Osteocyte (in vitro differentiated cells): ENCODE measurements around the gene ANKRD53. TPM values are rescaled to one million over a fixed set of nuclear protein-coding genes. Genes with fewer than 3 reads are reported as not detected.

Experiments
- DNase-seq: peaks from one replicate; pipeline ENCODE4 v3.0.0; 2021; ENCODE audit warnings: mixed read lengths; ENCODE audit not compliant: unreplicated experiment; ENCODE audit errors: extremely low spot score
- H3K27ac Mint-ChIP-seq: one replicate; pipeline ENCODE4 v1.8.0; 2021; ENCODE audit warnings: mild to moderate bottlenecking, mixed read lengths; ENCODE audit not compliant: unreplicated experiment
- H3K27me3 Mint-ChIP-seq: one replicate; pipeline ENCODE4 v1.8.0; 2021; ENCODE audit warnings: mixed read lengths; ENCODE audit not compliant: unreplicated experiment
- H3K36me3 Mint-ChIP-seq: one replicate; pipeline ENCODE4 v1.8.0; 2021; ENCODE audit warnings: mixed read lengths; ENCODE audit not compliant: unreplicated experiment
- H3K4me1 Mint-ChIP-seq: one replicate; pipeline ENCODE4 v1.8.0; 2021; ENCODE audit warnings: mixed read lengths; ENCODE audit not compliant: unreplicated experiment
- H3K4me3 Mint-ChIP-seq: one replicate; pipeline ENCODE4 v1.8.0; 2021; ENCODE audit warnings: mild to moderate bottlenecking, moderate library complexity, mixed read lengths; ENCODE audit not compliant: unreplicated experiment
- H3K9me3 Mint-ChIP-seq: one replicate; pipeline ENCODE4 v1.8.0; 2021; ENCODE audit warnings: mixed read lengths; ENCODE audit not compliant: unreplicated experiment
- CTCF ChIP-seq: fragments of 200-600 bp; sonication (generic); IDR thresholded peaks from 2 replicates; pipeline ENCODE4 v1.5.0; 2021; ENCODE audit warnings: antibody characterized with exemption, mild to moderate bottlenecking, moderate library complexity
- total RNA-seq: library from RNA; stranded (reverse); gene quantifications from 2 replicates; pipeline ENCODE4 v1.2.1, GENCODE V29; 2021

The ANKRD53 gene
- total RNA-seq, 1 donor from 2014 or later, result 2.7 TPM

DNA sequence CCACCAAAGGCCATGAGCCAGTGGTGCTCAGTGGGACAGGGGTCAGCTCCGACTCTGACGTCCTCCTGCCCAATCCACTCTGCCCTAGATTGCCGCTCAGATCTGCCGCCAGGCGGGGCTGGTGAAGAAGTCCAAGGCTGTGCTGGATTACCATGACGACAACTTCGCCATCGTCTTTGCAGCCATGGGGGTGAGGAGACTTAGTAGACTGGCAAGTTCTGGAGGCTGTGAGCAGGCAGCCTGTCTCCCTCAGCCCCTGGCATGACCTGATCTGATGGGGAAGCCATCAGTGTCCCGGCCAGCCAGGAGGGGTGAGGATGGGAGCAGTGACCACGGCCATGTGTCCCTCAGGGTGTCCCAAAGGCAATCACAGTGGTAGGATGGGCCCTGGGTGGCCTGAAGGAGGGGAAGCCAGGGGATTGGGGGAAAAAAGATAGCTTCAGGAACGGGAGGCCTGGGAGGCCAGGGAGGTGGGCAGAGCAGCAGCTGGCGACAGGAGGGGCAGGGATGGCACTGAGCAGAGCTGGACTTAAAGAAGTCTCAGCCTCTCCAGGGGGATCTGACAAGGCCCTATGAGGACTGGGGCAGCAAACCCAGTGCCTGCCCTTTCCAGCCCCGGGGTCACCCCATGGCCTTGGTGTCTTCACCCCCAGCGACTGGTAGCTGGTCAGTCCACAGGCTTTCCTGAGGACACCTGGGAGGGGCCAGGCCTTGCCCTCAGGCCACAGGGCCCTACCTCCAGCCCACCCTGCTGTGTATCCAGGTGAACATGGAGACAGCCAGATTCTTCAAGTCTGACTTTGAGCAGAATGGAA, 17.4 kb upstream of the ANKRD53 start:
- no peak overlapping the region for H3K27ac Mint-ChIP-seq
- peaks cover 6% of the 10 kb centered on the region for H3K4me1 Mint-ChIP-seq
- no peak overlapping the region for H3K4me3 Mint-ChIP-seq
- peak; percentile 81 for DNase-seq
- peaks cover 2% of the 10 kb centered on the region for H3K36me3 Mint-ChIP-seq
- H3K27me3 Mint-ChIP-seq, result no peaks in the 10 kb centered on the region
- H3K9me3 Mint-ChIP-seq, result no peaks in the 10 kb centered on the region
- TF ChIP-seq CTCF, result no peak

- H3K27me3 Mint-ChIP-seq, result peaks cover 1% of the 10 kb centered on the region
Measured at GRCh38 chr2:70961648-70961994, 16.8 kb upstream of the ANKRD53 start.

DNA sequence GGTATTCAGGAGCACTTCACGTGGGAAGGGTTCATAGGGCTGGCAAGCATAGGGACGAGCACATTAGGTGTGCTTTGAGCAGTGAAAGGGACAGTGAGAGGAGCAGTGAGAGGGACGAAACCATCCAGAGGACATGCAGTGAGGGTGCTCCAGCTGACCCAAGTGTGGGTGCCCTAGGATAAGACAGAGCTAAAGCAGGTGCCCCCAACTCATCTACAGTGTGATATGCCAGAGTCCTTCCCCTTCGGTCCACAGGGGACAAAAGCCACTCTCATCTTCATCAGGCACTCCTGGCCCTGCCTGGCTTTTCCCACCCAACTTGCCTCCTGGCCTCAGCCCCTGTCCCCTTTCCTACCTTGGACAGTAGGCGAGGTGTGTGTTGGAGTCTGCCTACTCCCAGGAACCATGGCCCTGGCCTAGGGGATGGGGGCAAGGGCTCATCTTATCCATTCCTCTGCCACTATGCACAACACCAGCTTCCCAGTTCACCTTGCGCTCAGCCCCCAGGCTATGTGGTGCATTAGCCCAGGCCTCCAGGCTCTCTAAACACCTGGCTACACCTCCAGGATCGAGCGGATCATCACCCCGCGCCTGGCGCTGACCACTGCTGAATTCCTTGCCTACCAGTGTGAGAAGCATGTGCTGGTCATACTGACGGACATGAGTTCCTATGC, 16.1 kb upstream of the ANKRD53 start:
- TF ChIP-seq CTCF, result no peak
- H3K27me3 Mint-ChIP-seq, result peaks cover 6% of the 10 kb centered on the region
- peaks cover 2% of the 10 kb centered on the region for H3K36me3 Mint-ChIP-seq
- H3K27ac Mint-ChIP-seq, result no peak overlapping the region
- H3K9me3 Mint-ChIP-seq, result no peaks in the 10 kb centered on the region
- peak; percentile 68 for DNase-seq
- peaks cover 6% of the 10 kb centered on the region for H3K4me1 Mint-ChIP-seq
- H3K4me3 Mint-ChIP-seq, result no peak overlapping the region

More at GRCh38 chr2:70961648-70961994, 16.8 kb upstream of the ANKRD53 start:
- Mint-ChIP-seq H3K4me1 (peaks cover 6% of the 10 kb centered on the region), H3K36me3 (peaks cover 2% of the 10 kb centered on the region), H3K27ac (no peak overlapping the region), H3K4me3 (no peak overlapping the region), H3K9me3 (no peaks in the 10 kb centered on the region)
- no peak for DNase-seq
- TF ChIP-seq CTCF, result no peak

GRCh38 chr2:70962885-70963878, 15.2 kb upstream of the ANKRD53 start:
- peaks cover 8% of the 10 kb centered on the region for H3K27me3 Mint-ChIP-seq

More at GRCh38 chr2:70962885-70963878, 15.2 kb upstream of the ANKRD53 start:
- no peak for TF ChIP-seq CTCF
- Mint-ChIP-seq H3K4me3 (no peak overlapping the region), H3K36me3 (peaks cover 2% of the 10 kb centered on the region), H3K9me3 (no peaks in the 10 kb centered on the region), H3K27ac (no peak overlapping the region), H3K4me1 (peaks cover 6% of the 10 kb centered on the region)
- DNase-seq, result peak; percentile 78
